Caco-2 (cell line): ENCODE measurements around the gene TNRC6C. TPM values are rescaled to one million over a fixed set of nuclear protein-coding genes. Genes with fewer than 3 reads are reported as not detected.

ENCODE experiments used
- BruUV-seq: library from RNA; stranded (reverse); fragments of 400-500 nt; replicated peaks from 2 replicates; lab custom pipeline; 2021; lab: Mats Ljungman, UMichigan
- CTCF ChIA-PET: fragments of 300-600 bp; sonication (Branson Sonifier 250); formaldehyde crosslinking; loops from one replicate; lab custom pipeline; 2022; ENCODE audit warnings: antibody characterized with exemption; lab: Charles Lee
- POLR2A ChIA-PET: fragments of 300-600 bp; sonication (Branson Sonifier 250); formaldehyde crosslinking; loops from one replicate; lab custom pipeline; 2022; ENCODE audit warnings: antibody characterized with exemption; lab: Charles Lee
- DNase-seq, 2 experiments: peaks; one replicate each; pipeline versions ENCODE4 v3.0.0 to v3.0.0-alpha.2; 2020 to 2022
- H3K27me3 ChIP-seq: replicated peaks from 2 replicates; pipeline ENCODE4 v1.6.0; 2011; ENCODE audit warnings: low read length; ENCODE audit not compliant: control insufficient read depth, insufficient read depth
- H3K36me3 ChIP-seq: 2 replicates; pipeline ENCODE4 v1.5.1; 2011; ENCODE audit warnings: low read length; ENCODE audit not compliant: control insufficient read depth, insufficient read depth
- H3K4me1 ChIP-seq: fragments of 250-450 bp; sonication (Bioruptor Pico); 2 replicates; pipeline ENCODE4 v1.5.1; 2020; ENCODE audit warnings: mild to moderate bottlenecking
- H3K4me3 ChIP-seq: 2 replicates; pipeline ENCODE4 v1.5.1; 2011; ENCODE audit warnings: low read depth, mild to moderate bottlenecking, control low read depth, low read length
- H3K9me3 ChIP-seq: fragments of 250-450 bp; sonication (Bioruptor Pico); 2 replicates; pipeline ENCODE4 v1.5.1; 2020; ENCODE audit warnings: mild to moderate bottlenecking, moderate library complexity
- H3K27ac Mint-ChIP-seq: one replicate; pipeline ENCODE4 v1.8.0; 2022; ENCODE audit warnings: mixed read lengths; ENCODE audit not compliant: unreplicated experiment
- H3K27me3 Mint-ChIP-seq: one replicate; pipeline ENCODE4 v1.8.0; 2022; ENCODE audit warnings: mixed read lengths; ENCODE audit not compliant: insufficient read depth, unreplicated experiment
- H3K36me3 Mint-ChIP-seq: one replicate; pipeline ENCODE4 v1.8.0; 2022; ENCODE audit warnings: mild to moderate bottlenecking, mixed read lengths; ENCODE audit not compliant: insufficient read depth, unreplicated experiment
- H3K4me1 Mint-ChIP-seq: one replicate; pipeline ENCODE4 v1.8.0; 2022; ENCODE audit warnings: low read depth, mixed read lengths; ENCODE audit not compliant: unreplicated experiment
- H3K4me3 Mint-ChIP-seq: one replicate; pipeline ENCODE4 v1.8.0; 2022; ENCODE audit warnings: mild to moderate bottlenecking, moderate library complexity, mixed read lengths; ENCODE audit not compliant: unreplicated experiment
- H3K9me3 Mint-ChIP-seq: one replicate; pipeline ENCODE4 v1.8.0; 2022; ENCODE audit warnings: mixed read lengths; ENCODE audit not compliant: unreplicated experiment
- intact Hi-C: fragments of 100-400 bp; cut with micrococcal nuclease; formaldehyde crosslinking; loops from one replicate; pipeline ENCODE4 v1.10.0; 2022; ENCODE audit not compliant: unreplicated experiment
- total RNA-seq: library from RNA; stranded (reverse); gene quantifications from 2 replicates; pipeline ENCODE4 v1.2.3, GENCODE V29; 2022
- TF ChIP-seq, protein P1 (sequence below), 2 experiments: fragments of 200-600 bp in 1 of 2; IDR thresholded peaks; 1 replicate in 1 of 2; 2 replicates in 1 of 2; pipeline versions ENCODE4 v1.5.1 to v1.8.0; 2011 to 2022; ENCODE audit warnings: antibody characterized with exemption in 1 of 2, control low read depth in 1 of 2, inconsistent platforms in 1 of 2, low read depth in 1 of 2, low read length in 1 of 2, mild to moderate bottlenecking in 1 of 2, moderate library complexity in 1 of 2; ENCODE audit not compliant: insufficient read depth in 1 of 2, severe bottlenecking in 1 of 2, unreplicated experiment in 1 of 2

The TNRC6C gene
- total RNA-seq, 1 experiment from 2014 or later: 17.9 TPM

DNA sequence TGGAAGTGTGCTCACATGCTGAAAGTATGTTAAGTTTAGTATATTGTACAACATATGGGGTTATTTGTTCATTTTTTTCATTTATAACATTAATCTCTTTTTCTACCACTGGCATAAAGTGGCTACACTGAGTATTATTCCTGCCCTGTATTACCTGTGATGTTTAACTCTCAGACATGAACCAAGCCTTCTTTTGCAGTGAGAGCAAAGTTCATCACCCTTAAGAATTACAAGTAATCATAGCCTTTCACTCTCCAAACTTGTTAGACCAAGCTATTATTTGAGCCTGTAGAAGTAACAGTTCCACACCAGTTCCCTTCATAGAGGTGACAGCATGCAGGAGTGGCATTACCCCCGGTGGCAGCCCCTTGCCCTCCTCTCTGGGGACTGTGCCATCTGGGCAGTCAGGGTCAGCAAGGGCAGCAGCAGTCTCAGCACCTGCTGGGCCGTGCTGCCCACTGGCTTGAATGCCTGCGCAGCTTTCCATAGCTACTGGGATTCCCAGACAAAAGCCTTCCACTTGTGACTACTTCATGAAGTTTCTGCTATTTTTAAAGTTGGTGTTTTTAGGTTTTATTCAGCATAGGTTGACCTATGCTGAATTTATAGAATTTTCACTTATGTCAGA, 98.7 kb downstream of the TNRC6C start:
- no peak overlapping the region for H3K4me3 ChIP-seq
- no TSS peak for BruUV-seq
- H3K36me3 Mint-ChIP-seq: no peaks in the 10 kb centered on the region
- no peaks in the 10 kb centered on the region for H3K36me3 ChIP-seq
- ChIA-PET POLR2A (no interaction called here), CTCF (no interaction called here)
- DNase-seq: no peak
- H3K27me3 ChIP-seq: no peaks in the 10 kb centered on the region
- no peak overlapping the region for H3K4me3 Mint-ChIP-seq
- H3K4me1 Mint-ChIP-seq: no peaks in the 10 kb centered on the region
- TF ChIP-seq, protein P1, sequence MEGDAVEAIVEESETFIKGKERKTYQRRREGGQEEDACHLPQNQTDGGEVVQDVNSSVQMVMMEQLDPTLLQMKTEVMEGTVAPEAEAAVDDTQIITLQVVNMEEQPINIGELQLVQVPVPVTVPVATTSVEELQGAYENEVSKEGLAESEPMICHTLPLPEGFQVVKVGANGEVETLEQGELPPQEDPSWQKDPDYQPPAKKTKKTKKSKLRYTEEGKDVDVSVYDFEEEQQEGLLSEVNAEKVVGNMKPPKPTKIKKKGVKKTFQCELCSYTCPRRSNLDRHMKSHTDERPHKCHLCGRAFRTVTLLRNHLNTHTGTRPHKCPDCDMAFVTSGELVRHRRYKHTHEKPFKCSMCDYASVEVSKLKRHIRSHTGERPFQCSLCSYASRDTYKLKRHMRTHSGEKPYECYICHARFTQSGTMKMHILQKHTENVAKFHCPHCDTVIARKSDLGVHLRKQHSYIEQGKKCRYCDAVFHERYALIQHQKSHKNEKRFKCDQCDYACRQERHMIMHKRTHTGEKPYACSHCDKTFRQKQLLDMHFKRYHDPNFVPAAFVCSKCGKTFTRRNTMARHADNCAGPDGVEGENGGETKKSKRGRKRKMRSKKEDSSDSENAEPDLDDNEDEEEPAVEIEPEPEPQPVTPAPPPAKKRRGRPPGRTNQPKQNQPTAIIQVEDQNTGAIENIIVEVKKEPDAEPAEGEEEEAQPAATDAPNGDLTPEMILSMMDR (IDR thresholded peaks at IDR 0.05; ENCODE audit: insufficient read depth in 1 of 2, low read depth in 1 of 2, low read length in 1 of 2, severe bottlenecking in 1 of 2, unreplicated experiment in 1 of 2): no peak
- H3K9me3 Mint-ChIP-seq: no peaks in the 10 kb centered on the region
- intact Hi-C loops: no loop called here
- no peak overlapping the region for H3K27ac Mint-ChIP-seq
- no peaks in the 10 kb centered on the region for H3K9me3 ChIP-seq
- H3K4me1 ChIP-seq: no peaks in the 10 kb centered on the region
- H3K27me3 Mint-ChIP-seq: no peaks in the 10 kb centered on the region

- no peak overlapping the region for H3K4me3 ChIP-seq
- TF ChIP-seq, protein P1 (IDR thresholded peaks at IDR 0.05; ENCODE audit: insufficient read depth in 1 of 2, low read depth in 1 of 2, low read length in 1 of 2, severe bottlenecking in 1 of 2, unreplicated experiment in 1 of 2): no peak
- POLR2A ChIA-PET: no interaction called here
- no peak for DNase-seq
- no peaks in the 10 kb centered on the region for H3K4me1 ChIP-seq
- Mint-ChIP-seq H3K27ac (no peak overlapping the region), H3K4me3 (no peak overlapping the region), H3K36me3 (no peaks in the 10 kb centered on the region), H3K27me3 (no peaks in the 10 kb centered on the region), H3K9me3 (no peaks in the 10 kb centered on the region), H3K4me1 (no peaks in the 10 kb centered on the region)
- no peaks in the 10 kb centered on the region for H3K27me3 ChIP-seq
- BruUV-seq: no TSS peak
- H3K9me3 ChIP-seq: no peaks in the 10 kb centered on the region
- intact Hi-C loops: no loop called here
- no peaks in the 10 kb centered on the region for H3K36me3 ChIP-seq
- CTCF ChIA-PET: no interaction called here
Observed at GRCh38 chr17:78058001-78058400, 99.5 kb downstream of the TNRC6C start.

DNA sequence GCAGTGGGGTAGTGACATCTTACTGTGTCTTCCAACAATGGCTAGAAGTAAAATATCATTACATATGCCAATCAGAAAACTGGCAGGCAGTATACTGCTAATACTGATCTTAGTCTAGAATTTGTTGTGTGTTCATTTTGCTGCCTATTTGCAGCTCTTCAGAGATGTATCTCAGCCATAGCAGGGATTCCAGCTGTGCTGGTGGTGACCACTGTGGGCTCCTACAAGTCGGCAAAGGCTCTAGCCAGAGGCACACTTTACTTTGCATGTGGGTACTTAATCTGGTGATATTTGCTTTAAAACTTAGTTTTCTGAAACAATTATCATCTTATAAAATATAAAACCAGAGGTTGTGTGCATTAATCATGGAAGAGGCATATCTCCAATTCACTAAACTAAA, 100.1 kb downstream of the TNRC6C start:
- H3K4me3 ChIP-seq: no peak overlapping the region
- Mint-ChIP-seq H3K27ac (no peak overlapping the region), H3K27me3 (no peaks in the 10 kb centered on the region), H3K4me3 (no peak overlapping the region), H3K9me3 (no peaks in the 10 kb centered on the region), H3K36me3 (no peaks in the 10 kb centered on the region), H3K4me1 (no peaks in the 10 kb centered on the region)
- no peaks in the 10 kb centered on the region for H3K27me3 ChIP-seq
- H3K36me3 ChIP-seq: no peaks in the 10 kb centered on the region
- POLR2A ChIA-PET: no interaction called here
- no peak for DNase-seq
- CTCF ChIA-PET: no interaction called here
- H3K9me3 ChIP-seq: no peaks in the 10 kb centered on the region
- no peaks in the 10 kb centered on the region for H3K4me1 ChIP-seq
- intact Hi-C loops: no loop called here
- no TSS peak for BruUV-seq
- TF ChIP-seq, protein P1 (IDR thresholded peaks at IDR 0.05; ENCODE audit: insufficient read depth in 1 of 2, low read depth in 1 of 2, low read length in 1 of 2, severe bottlenecking in 1 of 2, unreplicated experiment in 1 of 2): no peak
